ENCODE results near the gene STAB2.
A peak's percentile ranks its signal among the peaks of the same experiment; 100 is the strongest.

The STAB2 gene

DNA sequence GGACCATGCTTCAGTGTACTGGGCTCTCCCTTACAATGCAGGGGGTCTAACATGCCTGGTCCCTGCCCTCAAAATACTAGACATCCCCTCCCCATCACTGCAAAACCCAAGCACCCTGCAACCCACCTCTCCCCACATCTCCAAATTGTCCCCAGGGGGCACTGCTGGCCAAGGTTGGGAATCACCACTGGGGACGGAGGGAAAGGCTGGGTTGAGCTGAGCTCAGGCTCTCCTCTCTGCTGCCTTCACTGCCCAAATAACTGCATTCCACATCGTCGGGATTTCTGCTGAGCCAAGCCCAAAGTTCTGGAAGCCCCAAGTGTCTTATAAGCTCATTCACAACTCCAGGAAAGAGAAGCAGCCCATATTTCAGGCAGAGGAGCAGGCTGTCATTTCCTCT, 184.4 kb downstream of the STAB2 start:
- H3K36me3 ChIP-seq (replicated peaks), result no peaks in the 10 kb centered on the region
- in situ Hi-C loops (cut with HindIII; ENCODE audit: low pct_ligation_motif_present, low sequenced_read_pairs), result no loop called here
- H3K4me3 ChIP-seq (ENCODE audit: low read depth, low read length), result no peak overlapping the region
- DNase-seq, result peak; percentile 41
- H3K27ac ChIP-seq, result no peak overlapping the region
- TF ChIP-seq, protein P1, sequence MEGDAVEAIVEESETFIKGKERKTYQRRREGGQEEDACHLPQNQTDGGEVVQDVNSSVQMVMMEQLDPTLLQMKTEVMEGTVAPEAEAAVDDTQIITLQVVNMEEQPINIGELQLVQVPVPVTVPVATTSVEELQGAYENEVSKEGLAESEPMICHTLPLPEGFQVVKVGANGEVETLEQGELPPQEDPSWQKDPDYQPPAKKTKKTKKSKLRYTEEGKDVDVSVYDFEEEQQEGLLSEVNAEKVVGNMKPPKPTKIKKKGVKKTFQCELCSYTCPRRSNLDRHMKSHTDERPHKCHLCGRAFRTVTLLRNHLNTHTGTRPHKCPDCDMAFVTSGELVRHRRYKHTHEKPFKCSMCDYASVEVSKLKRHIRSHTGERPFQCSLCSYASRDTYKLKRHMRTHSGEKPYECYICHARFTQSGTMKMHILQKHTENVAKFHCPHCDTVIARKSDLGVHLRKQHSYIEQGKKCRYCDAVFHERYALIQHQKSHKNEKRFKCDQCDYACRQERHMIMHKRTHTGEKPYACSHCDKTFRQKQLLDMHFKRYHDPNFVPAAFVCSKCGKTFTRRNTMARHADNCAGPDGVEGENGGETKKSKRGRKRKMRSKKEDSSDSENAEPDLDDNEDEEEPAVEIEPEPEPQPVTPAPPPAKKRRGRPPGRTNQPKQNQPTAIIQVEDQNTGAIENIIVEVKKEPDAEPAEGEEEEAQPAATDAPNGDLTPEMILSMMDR (IDR thresholded peaks at IDR 0.05; ENCODE audit: low read depth, low read length, missing control alignments), result peak; percentile 87
- H3K27me3 ChIP-seq (replicated peaks), result no peaks in the 10 kb centered on the region

DNA sequence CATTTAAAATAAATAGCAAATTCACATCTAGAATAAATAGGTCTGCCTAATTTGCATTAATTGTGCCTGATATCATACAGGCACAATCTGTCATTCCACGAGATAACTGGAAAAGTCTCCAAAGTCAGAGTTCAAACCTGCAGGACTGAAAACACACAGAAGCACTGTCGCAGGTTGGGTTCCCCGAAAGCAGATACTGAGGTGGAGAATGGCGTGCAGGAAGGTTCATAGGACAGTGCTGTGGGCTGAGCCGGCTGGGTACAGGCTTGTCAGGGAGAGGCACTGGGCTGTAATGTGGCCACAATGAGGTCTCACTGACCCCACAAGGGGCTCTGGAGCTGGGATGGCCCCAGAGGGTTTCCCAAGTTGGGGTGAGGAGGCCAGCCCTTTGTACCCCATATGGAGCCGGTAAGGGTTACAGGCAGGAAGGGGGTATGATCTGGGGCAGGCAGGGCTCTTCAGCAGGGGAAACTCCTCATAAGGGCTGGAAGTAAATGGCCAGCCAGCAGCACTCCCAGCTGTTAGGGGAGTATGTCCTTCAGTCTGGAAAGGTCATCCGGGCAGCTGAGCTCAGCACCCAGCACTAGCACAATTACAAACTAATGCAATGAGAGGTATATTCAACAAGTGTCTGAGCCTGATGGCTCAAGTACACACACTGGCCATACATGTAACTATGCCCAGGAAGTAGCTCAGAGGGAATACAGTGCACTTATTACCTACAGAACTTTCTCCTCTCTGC, 185.5 kb downstream of the STAB2 start:
- Histone ChIP-seq H3K36me3 (replicated peaks) (peaks cover under 1% of the 10 kb centered on the region), H3K27ac (no peak overlapping the region), H3K4me3 (ENCODE audit: low read depth, low read length) (no peak overlapping the region), H3K27me3 (replicated peaks) (no peaks in the 10 kb centered on the region)
- TF ChIP-seq, protein P1 (IDR thresholded peaks at IDR 0.05; ENCODE audit: low read depth, low read length, missing control alignments), result no peak
- no peak for DNase-seq
- in situ Hi-C loops (cut with HindIII; ENCODE audit: low pct_ligation_motif_present, low sequenced_read_pairs), result no loop called here

DNA sequence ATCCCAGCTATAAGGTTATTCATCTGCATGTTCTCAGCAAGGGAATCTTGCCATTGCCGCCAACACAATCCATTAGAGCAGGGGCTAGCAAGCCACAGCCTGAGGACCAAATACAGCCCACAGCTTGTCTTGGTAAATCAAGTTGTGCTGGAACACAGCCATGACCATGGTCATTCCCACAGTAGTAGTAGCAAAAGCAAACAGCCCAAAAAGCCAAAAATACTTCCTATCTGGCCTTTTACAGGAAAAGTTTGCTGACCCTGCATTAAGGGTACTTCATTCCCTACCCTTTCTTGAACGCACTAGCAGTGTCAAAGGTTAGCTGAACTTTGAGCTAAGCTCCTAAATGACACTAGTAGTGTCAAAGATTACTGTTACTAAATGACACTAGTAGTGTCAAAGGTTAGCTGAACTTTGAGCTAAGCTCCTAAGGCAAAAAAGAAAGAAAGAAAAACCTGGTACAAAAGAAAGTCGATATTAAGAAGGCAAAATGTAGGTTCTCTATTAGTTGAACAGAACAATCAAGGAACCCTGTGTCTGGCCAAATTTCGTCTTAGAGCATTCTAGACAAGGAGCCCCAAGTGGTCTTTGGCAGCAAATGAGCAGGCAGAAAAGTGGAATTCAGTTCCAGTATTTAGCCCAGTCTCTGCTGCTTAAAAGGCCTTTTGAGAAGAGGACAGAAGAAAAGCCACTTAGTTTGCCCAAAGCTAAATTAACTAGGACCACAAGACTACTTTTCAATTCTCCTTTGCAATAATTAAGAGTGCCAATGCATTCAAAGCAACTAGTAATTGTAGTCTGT, 186.2 kb downstream of the STAB2 start:
- TF ChIP-seq, protein P1 (IDR thresholded peaks at IDR 0.05; ENCODE audit: low read depth, low read length, missing control alignments), result no peak

DNA sequence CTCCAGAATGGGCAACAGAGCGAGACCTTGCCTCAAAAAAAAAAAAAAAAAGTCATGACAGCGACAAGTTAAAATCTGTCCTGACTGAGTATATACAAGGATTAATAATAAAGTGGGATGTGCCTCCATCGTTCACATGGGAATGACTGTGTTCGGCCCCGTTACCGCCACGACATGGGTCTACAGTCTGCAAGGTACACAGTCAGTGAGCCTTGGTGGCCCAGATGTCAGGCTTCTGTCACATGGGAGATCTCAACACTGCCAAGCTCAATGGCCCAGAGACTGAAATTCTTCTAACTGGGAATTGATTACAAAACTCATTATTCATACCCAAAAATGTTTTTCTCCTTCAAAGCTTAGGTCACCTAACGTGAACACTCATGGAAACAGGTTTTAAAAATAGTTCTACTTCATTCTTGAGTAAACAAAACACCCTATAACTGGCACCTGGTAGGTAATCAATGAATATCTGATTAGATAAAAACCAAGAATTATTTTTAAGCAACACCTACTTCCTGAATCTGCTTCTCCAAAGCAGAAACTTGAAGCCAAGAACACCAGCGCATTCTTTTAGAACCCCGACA, 188.0 kb downstream of the STAB2 start:
- Histone ChIP-seq H3K36me3 (replicated peaks) (peaks cover 3% of the 10 kb centered on the region), H3K27me3 (replicated peaks) (no peaks in the 10 kb centered on the region), H3K27ac (no peak overlapping the region), H3K4me3 (ENCODE audit: low read depth, low read length) (no peak overlapping the region)
- in situ Hi-C loops (cut with HindIII; ENCODE audit: low pct_ligation_motif_present, low sequenced_read_pairs), result no loop called here
- DNase-seq, result no peak
- TF ChIP-seq, protein P1 (IDR thresholded peaks at IDR 0.05; ENCODE audit: low read depth, low read length, missing control alignments), result no peak

More for the DNA sequence above, 186.2 kb downstream of the STAB2 start:
- peaks cover 3% of the 10 kb centered on the region for H3K36me3 ChIP-seq (replicated peaks)
- H3K27ac ChIP-seq, result no peak overlapping the region
- no peaks in the 10 kb centered on the region for H3K27me3 ChIP-seq (replicated peaks)
- in situ Hi-C loops (cut with HindIII; ENCODE audit: low pct_ligation_motif_present, low sequenced_read_pairs), result no loop called here
- H3K4me3 ChIP-seq (ENCODE audit: low read depth, low read length), result no peak overlapping the region
- DNase-seq, result no peak

DNA sequence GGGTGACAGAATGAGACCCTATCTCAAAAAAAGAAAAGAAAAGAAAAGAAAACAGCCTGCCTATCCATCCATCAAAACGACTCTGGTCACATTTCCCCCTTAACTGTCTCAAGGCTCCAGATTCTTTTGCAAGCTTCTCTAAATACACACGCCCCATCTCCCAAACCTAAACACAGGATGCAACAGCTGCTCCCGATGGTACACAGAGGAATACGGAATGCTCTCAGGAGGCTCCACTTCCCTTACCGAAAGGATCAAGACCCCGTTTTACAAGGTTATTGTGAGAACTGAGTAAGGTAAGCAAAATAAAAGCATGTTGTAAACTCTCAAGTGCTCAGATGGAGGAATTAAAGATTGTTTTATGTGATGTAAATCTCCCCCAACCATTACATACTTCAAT, 191.7 kb downstream of the STAB2 start:
- TF ChIP-seq, protein P1 (IDR thresholded peaks at IDR 0.05; ENCODE audit: low read depth, low read length, missing control alignments), result no peak
- DNase-seq, result no peak
- H3K36me3 ChIP-seq (replicated peaks), result peaks cover 6% of the 10 kb centered on the region
- no peak overlapping the region for H3K27ac ChIP-seq
- no peak overlapping the region for H3K4me3 ChIP-seq (ENCODE audit: low read depth, low read length)
- in situ Hi-C loops (cut with HindIII; ENCODE audit: low pct_ligation_motif_present, low sequenced_read_pairs), result no loop called here
- no peaks in the 10 kb centered on the region for H3K27me3 ChIP-seq (replicated peaks)
